Osteoblast (primary cell): ENCODE data around the gene STAG3. TPM values are rescaled to one million over a fixed set of nuclear protein-coding genes. Genes with fewer than 3 reads are reported as not detected.
A peak's percentile ranks its signal among the peaks of the same experiment; 100 is the strongest.
"Not testable (repeated sequence)": the region's sequence is repeated elsewhere in the genome, so short reads cannot be mapped to it uniquely, and the experiment has no call there.

Experiments
- DNase-seq: peaks from one replicate; pipeline ENCODE4 v3.0.0; 2011; ENCODE audit warnings: low spot score, mixed read lengths; ENCODE audit not compliant: insufficient read length; ENCODE audit errors: missing footprints
- H2AFZ ChIP-seq: 2 replicates; pipeline ENCODE4 v1.6.0; 2011; ENCODE audit warnings: mild to moderate bottlenecking, low read length
- H3K27ac ChIP-seq: 2 replicates; pipeline ENCODE4 v1.5.1; 2011; ENCODE audit warnings: mild to moderate bottlenecking, low read depth, low read length, moderate library complexity
- H3K27me3 ChIP-seq: 2 replicates; pipeline ENCODE4 v1.6.0; 2012; ENCODE audit warnings: mild to moderate bottlenecking, control low read depth, inconsistent platforms, low read length, moderate library complexity; ENCODE audit not compliant: insufficient read depth
- H3K36me3 ChIP-seq: 2 replicates; pipeline ENCODE4 v1.5.1; 2011; ENCODE audit warnings: mild to moderate bottlenecking, low read length, control low read depth, moderate library complexity; ENCODE audit not compliant: insufficient read depth
- H3K4me1 ChIP-seq: 2 replicates; pipeline ENCODE4 v1.5.1; 2011; ENCODE audit warnings: mild to moderate bottlenecking, low read length, control low read depth, moderate library complexity; ENCODE audit not compliant: insufficient read depth
- H3K4me2 ChIP-seq: 2 replicates; pipeline ENCODE4 v1.6.0; 2011; ENCODE audit warnings: mild to moderate bottlenecking, low read length; ENCODE audit not compliant: insufficient read depth
- H3K4me3 ChIP-seq: fragments of 200-600 bp; sonication (generic); 3 replicates; pipeline ENCODE4 v1.5.1; 2012; ENCODE audit warnings: mild to moderate bottlenecking, low read length, inconsistent platforms; ENCODE audit not compliant: insufficient read depth
- H3K79me2 ChIP-seq: 2 replicates; pipeline ENCODE4 v1.6.0; 2012; ENCODE audit warnings: mild to moderate bottlenecking, low read length, control low read depth, inconsistent platforms; ENCODE audit not compliant: insufficient read depth
- H3K9me3 ChIP-seq: 2 replicates; pipeline ENCODE4 v1.5.1; 2011; ENCODE audit warnings: low read depth, low read length, control low read depth
- H4K20me1 ChIP-seq: 2 replicates; pipeline ENCODE4 v1.6.0; 2012; ENCODE audit warnings: mild to moderate bottlenecking, low read length, control low read depth; ENCODE audit not compliant: insufficient read depth
- CTCF ChIP-seq: IDR thresholded peaks from 2 replicates; pipeline ENCODE4 v1.5.1; 2011; ENCODE audit warnings: mild to moderate bottlenecking, low read depth, low read length, moderate library complexity; ENCODE audit errors: extremely low read depth
- total RNA-seq: library from RNA; depleted of rRNA; stranded (reverse); fragments of >200 nt; gene quantifications from 2 replicates; pipeline ENCODE4 v1.2.3, GENCODE V29; 2012

Gene STAG3
- total RNA-seq, 1 donor = 1.4 TPM

- Histone ChIP-seq H3K9me3 (no peaks in the 10 kb centered on the region), H3K4me2 (no peak overlapping the region), H3K36me3 (no peaks in the 10 kb centered on the region), H4K20me1 (no peaks in the 10 kb centered on the region), H3K4me1 (no peaks in the 10 kb centered on the region), H2AFZ (no peak overlapping the region), H3K4me3 (no peak overlapping the region), H3K79me2 (no peaks in the 10 kb centered on the region), H3K27ac (no peak overlapping the region), H3K27me3 (peaks cover 18% of the 10 kb centered on the region)
- TF ChIP-seq CTCF = no peak
- DNase-seq = no peak
Observed at GRCh38 chr7:100215895-100216294, 38.2 kb downstream of the STAG3 start.

GRCh38 chr7:100217934-100218333 is 40.2 kb downstream of the STAG3 start:
- not testable (repeated sequence) for H3K36me3 ChIP-seq, H3K4me1 ChIP-seq, H3K4me3 ChIP-seq, H4K20me1 ChIP-seq, H3K79me2 ChIP-seq, DNase-seq, H3K4me2 ChIP-seq, H3K27ac ChIP-seq, H2AFZ ChIP-seq, H3K9me3 ChIP-seq, H3K27me3 ChIP-seq
- TF ChIP-seq CTCF = peak; percentile 46

- no peak overlapping the region for H3K4me3 ChIP-seq
- no peaks in the 10 kb centered on the region for H3K9me3 ChIP-seq
- no peaks in the 10 kb centered on the region for H3K4me1 ChIP-seq
- DNase-seq = no peak
- no peaks in the 10 kb centered on the region for H3K79me2 ChIP-seq
- H3K4me2 ChIP-seq = no peak overlapping the region
- no peaks in the 10 kb centered on the region for H4K20me1 ChIP-seq
- H3K27me3 ChIP-seq = no peaks in the 10 kb centered on the region
- H2AFZ ChIP-seq = no peak overlapping the region
- no peaks in the 10 kb centered on the region for H3K36me3 ChIP-seq
- TF ChIP-seq CTCF = no peak
- H3K27ac ChIP-seq = no peak overlapping the region
Observed at GRCh38 chr7:100219271-100219737, 41.6 kb downstream of the STAG3 start.

- H3K4me3 ChIP-seq, H3K36me3 ChIP-seq, H3K79me2 ChIP-seq, H3K27ac ChIP-seq, H2AFZ ChIP-seq, H3K4me1 ChIP-seq, H3K9me3 ChIP-seq, H3K27me3 ChIP-seq, H3K4me2 ChIP-seq, H4K20me1 ChIP-seq, DNase-seq: not testable (repeated sequence)
Observed at GRCh38 chr7:100219801-100220585, 42.3 kb downstream of the STAG3 start, which contains the start of gene PVRIG. Gene PVRIG (plus strand): TSS chr7:100219949. CDS start chr7:100219971, 22 bp downstream.
